Adrenal gland (tissue), 12 donors: ENCODE results near the gene GFOD1. TPM values are rescaled to one million over a fixed set of nuclear protein-coding genes. Genes with fewer than 3 reads are reported as not detected.

ENCODE experiments used
- DNase-seq, 7 donors: peaks; one replicate each; pipeline ENCODE4 v3.0.0-alpha.2; 2019 to 2020
- H3K27ac ChIP-seq, 5 donors: fragments of 200-600 bp; sonication (generic) in 4 of 5; 1 replicate in 3 of 5; 2 replicates in 2 of 5; pipeline versions ENCODE4 v1.5.1 to v1.8.0; 2016 to 2020; ENCODE audit warnings: mild to moderate bottlenecking in 1 of 5
- H3K27me3 ChIP-seq: fragments of 200-600 bp; 2 replicates; pipeline ENCODE4 v1.8.0; 2021
- H3K36me3 ChIP-seq, 2 donors: fragments of 200-600 bp; replicated peaks in 1 of 2; 1 replicate in 1 of 2; 2 replicates in 1 of 2; pipeline versions ENCODE4 v1.5.1 to v1.8.0; 2018 to 2022
- H3K4me1 ChIP-seq, 2 donors: fragments of 200-600 bp; replicated peaks in 1 of 2; 1 replicate in 1 of 2; 2 replicates in 1 of 2; pipeline versions ENCODE4 v1.5.1 to v1.8.0; 2018 to 2021
- H3K4me3 ChIP-seq, 4 donors: fragments of 200-600 bp; sonication (generic) in 3 of 4; one replicate each; pipeline ENCODE4 v1.5.1; 2016 to 2018
- H3K9me3 ChIP-seq, 3 donors: fragments of 200-600 bp; sonication (generic) in 1 of 3; replicated peaks in 1 of 3; 1 replicate in 2 of 3; 2 replicates in 1 of 3; pipeline versions ENCODE4 v1.5.1 to v1.8.0; 2016 to 2021
- POLR2A ChIP-seq, 2 donors: fragments of 450-650 bp; IDR thresholded peaks; one replicate each; pipeline ENCODE4 v1.6.1; 2017; ENCODE audit warnings: antibody characterized with exemption in 2 of 2, mild to moderate bottlenecking in 2 of 2, moderate library complexity in 1 of 2
- WGBS, 4 donors: extraction: QIAGEN DNeasy Blood & Tissue Kit in 2 of 4; methylation state at CpG; one replicate each; pipeline versions ENCODE4 v1.1.5 to v1.1.7; 2013 to 2017; 5-methylcytosine and 5-hydroxymethylcytosine counted together
- intact Hi-C, 2 donors: fragments of 100-400 bp; cut with DNase I; formaldehyde crosslinking; loops; one replicate each; pipeline versions ENCODE4 v1.14.1 to v1.15.0; 2022 to 2023
- polyA plus RNA-seq, 3 donors: library from polyadenylated mRNA; stranded (reverse); fragments of 200-250 nt in 2 of 3; fragments of 350-450 nt in 1 of 3; fragmentation: Illumina TruSeq in 1 of 3; extraction: RNeasy Lipid Tissue Mini Kit (QIAGEN cat#74804) in 1 of 3; gene quantifications; one replicate each; pipeline ENCODE4 v1.2.3, GENCODE V29; 2013 to 2014
- total RNA-seq, 9 donors: library from RNA; depleted of rRNA in 4 of 9; stranded (reverse); fragments of >200 nt in 4 of 9; fragments of 120-200 nt in 1 of 9; fragmentation: NEBNext Ultra II Directional in 1 of 9; extraction: Animal tissue kit (Norgen Biotek cat#: 25700) in 1 of 9; gene quantifications; one replicate each; pipeline versions ENCODE4 v1.1.0 to v1.2.4, GENCODE V29; 2013 to 2023
- TF ChIP-seq, protein P1 (sequence below), 6 experiments: fragments of 450-650 bp in 4 of 6; fragments of 200-600 bp in 2 of 6; sonication (generic) in 1 of 6; IDR thresholded peaks; 1 replicate in 5 of 6; 2 replicates in 1 of 6; pipeline versions ENCODE4 v1.5.1 to v1.8.0; 2016 to 2021; ENCODE audit warnings: antibody characterized with exemption in 6 of 6, mild to moderate bottlenecking in 2 of 6, moderate library complexity in 1 of 6
- donor health status: healthy with polysubstance abuse.
- donor health status: Bipolar disorder and iron deficiency.
- donor health status: DM: yes; HTN: yes; CAD: no.
- donor health status: DM: no; HTN: no; CAD: no.
- donor health status: DM: no; HTN: no; CAD: no.
- donor health status: DM: yes; HTN: yes; CAD: no.

The GFOD1 gene
- total and polyA plus RNA-seq, 12 donors, result 1.9 to 7.7 (median 4.1) TPM

GRCh38 chr6:13354331-13355042, 132.9 kb downstream of the GFOD1 start:
- Histone ChIP-seq H3K4me3 (no peak overlapping the region), H3K4me1 (no peaks in the 10 kb centered on the region), H3K27me3 (no peaks in the 10 kb centered on the region), H3K9me3 (no peaks in the 10 kb centered on the region), H3K27ac (peak overlapping the region in 1 of 5 donors; percentile 31), H3K36me3 (no peaks in the 10 kb centered on the region)
- DNase-seq, result no peak
- TF ChIP-seq, protein P1, sequence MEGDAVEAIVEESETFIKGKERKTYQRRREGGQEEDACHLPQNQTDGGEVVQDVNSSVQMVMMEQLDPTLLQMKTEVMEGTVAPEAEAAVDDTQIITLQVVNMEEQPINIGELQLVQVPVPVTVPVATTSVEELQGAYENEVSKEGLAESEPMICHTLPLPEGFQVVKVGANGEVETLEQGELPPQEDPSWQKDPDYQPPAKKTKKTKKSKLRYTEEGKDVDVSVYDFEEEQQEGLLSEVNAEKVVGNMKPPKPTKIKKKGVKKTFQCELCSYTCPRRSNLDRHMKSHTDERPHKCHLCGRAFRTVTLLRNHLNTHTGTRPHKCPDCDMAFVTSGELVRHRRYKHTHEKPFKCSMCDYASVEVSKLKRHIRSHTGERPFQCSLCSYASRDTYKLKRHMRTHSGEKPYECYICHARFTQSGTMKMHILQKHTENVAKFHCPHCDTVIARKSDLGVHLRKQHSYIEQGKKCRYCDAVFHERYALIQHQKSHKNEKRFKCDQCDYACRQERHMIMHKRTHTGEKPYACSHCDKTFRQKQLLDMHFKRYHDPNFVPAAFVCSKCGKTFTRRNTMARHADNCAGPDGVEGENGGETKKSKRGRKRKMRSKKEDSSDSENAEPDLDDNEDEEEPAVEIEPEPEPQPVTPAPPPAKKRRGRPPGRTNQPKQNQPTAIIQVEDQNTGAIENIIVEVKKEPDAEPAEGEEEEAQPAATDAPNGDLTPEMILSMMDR (IDR thresholded peaks at IDR 0.05), result no peak
- 62 to 79% (median 71%) methylated on average over 13 of the region's 13 CpGs for WGBS, 4 donors
- intact Hi-C loops, result loop anchor here in 1 of 2 donors (10.0 kb wide), 1 partner anchor 120 kb away; no protein-coding TSS in a partner anchor

DNA sequence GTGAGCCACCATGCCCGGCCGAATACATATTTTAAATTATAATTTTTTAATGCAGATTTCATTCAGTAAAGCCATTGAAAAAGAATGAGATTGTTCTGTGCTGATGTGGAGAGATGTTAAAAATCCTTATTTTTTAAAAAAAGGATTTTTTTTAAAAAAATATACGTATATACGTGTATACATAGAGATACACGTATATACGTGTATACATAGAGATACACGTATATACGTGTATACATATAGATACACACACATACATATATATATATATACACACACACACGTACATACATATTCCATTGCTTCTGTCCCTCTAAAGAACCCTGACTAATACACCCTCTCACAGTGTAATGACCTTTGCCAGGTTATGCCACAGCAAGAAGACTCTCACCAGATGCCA, 135.2 kb downstream of the GFOD1 start:
- DNase-seq, result no peak
- Histone ChIP-seq H3K27ac (no peak overlapping the region), H3K9me3 (no peaks in the 10 kb centered on the region), H3K36me3 (no peaks in the 10 kb centered on the region), H3K27me3 (no peaks in the 10 kb centered on the region), H3K4me1 (no peaks in the 10 kb centered on the region), H3K4me3 (no peak overlapping the region)
- WGBS, 4 donors, result 78 to 87% (median 81%) methylated on average over 9 of the region's 9 CpGs
- TF ChIP-seq, protein P1 (IDR thresholded peaks at IDR 0.05), result no peak
- TF ChIP-seq POLR2A (IDR thresholded peaks at IDR 0.05), result no peak
- intact Hi-C loops, result loop anchor here in 1 of 2 donors (10.0 kb wide), 1 partner anchor 123 kb away; no protein-coding TSS in a partner anchor

DNA sequence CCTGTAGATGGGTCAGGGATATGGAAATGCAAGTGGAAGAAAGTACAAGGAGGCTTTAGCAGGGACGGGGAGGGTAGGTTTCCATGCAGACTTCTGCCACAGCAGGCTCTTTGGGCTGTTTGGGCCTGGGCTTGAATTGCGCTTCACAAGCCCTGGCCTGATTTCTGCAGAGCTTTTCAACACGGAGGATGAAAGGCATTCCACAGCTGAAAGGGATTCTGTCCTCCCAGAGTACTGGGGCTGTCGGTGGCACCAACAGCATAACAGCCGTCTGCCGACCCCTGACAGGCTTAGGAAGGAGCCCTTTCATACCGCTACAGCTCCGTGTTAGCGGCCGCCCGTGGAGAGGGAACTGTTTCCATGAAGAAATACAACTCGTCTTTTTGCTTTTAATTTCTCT, 136.1 kb downstream of the GFOD1 start:
- Histone ChIP-seq H3K27ac (no peak overlapping the region), H3K4me1 (no peaks in the 10 kb centered on the region), H3K4me3 (no peak overlapping the region), H3K27me3 (no peaks in the 10 kb centered on the region), H3K36me3 (no peaks in the 10 kb centered on the region), H3K9me3 (no peaks in the 10 kb centered on the region)
- intact Hi-C loops, result loop anchor here in 1 of 2 donors (10.0 kb wide), 1 partner anchor 124 kb away; no protein-coding TSS in a partner anchor
- WGBS, 4 donors, result 74 to 87% (median 80%) methylated on average over 9 to 12 of the region's 12 CpGs
- no peak for DNase-seq
- TF ChIP-seq, protein P1 (IDR thresholded peaks at IDR 0.05), result no peak
- TF ChIP-seq POLR2A (IDR thresholded peaks at IDR 0.05), result no peak

GRCh38 chr6:13349811-13350506, 137.4 kb downstream of the GFOD1 start:
- Histone ChIP-seq H3K36me3 (no peaks in the 10 kb centered on the region), H3K4me1 (no peaks in the 10 kb centered on the region), H3K27me3 (no peaks in the 10 kb centered on the region), H3K9me3 (no peaks in the 10 kb centered on the region), H3K4me3 (no peak overlapping the region), H3K27ac (no peak overlapping the region)
- DNase-seq, result no peak
- TF ChIP-seq, protein P1 (IDR thresholded peaks at IDR 0.05), result no peak
- TF ChIP-seq POLR2A (IDR thresholded peaks at IDR 0.05), result no peak
- intact Hi-C loops, result loop anchor here in 1 of 2 donors (10.0 kb wide), 1 partner anchor 125 kb away; no protein-coding TSS in a partner anchor
- 85 to 92% (median 87%) methylated on average over 8 of the region's 8 CpGs for WGBS, 4 donors
